Smooth muscle cell (in vitro differentiated cells): Measurements from ENCODE around the gene ABLIM1. TPM values are rescaled to one million over a fixed set of nuclear protein-coding genes. Genes with fewer than 3 reads are reported as not detected.
A peak's percentile ranks its signal among the peaks of the same experiment; 100 is the strongest.

ENCODE experiments used
- DNase-seq: peaks from one replicate; lab custom pipeline; 2025; ENCODE audit not compliant: unreplicated experiment; lab: John Stamatoyannopoulos, UW
- H2AFZ ChIP-seq: fragments of 200-600 bp; sonication (generic); 2 replicates; pipeline ENCODE4 v1.6.0; 2016; ENCODE audit warnings: antibody characterized with exemption, low read depth, mild to moderate bottlenecking
- H3F3A ChIP-seq: fragments of 200-600 bp; sonication (generic); 2 replicates; pipeline ENCODE4 v1.6.0; 2017; ENCODE audit warnings: antibody characterized with exemption, low read depth
- H3K27ac ChIP-seq: fragments of 200-600 bp; sonication (generic); 2 replicates; pipeline ENCODE4 v1.5.1; 2016; ENCODE audit warnings: low read depth, mild to moderate bottlenecking
- H3K27me3 ChIP-seq: fragments of 200-600 bp; sonication (generic); 2 replicates; pipeline ENCODE4 v1.6.1; 2016; ENCODE audit warnings: low read depth, mild to moderate bottlenecking
- H3K36me3 ChIP-seq: fragments of 200-600 bp; sonication (generic); 2 replicates; pipeline ENCODE4 v1.5.1; 2016; ENCODE audit warnings: low read depth
- H3K4me1 ChIP-seq: fragments of 200-600 bp; sonication (generic); 2 replicates; pipeline ENCODE4 v1.5.1; 2016; ENCODE audit warnings: low read depth
- H3K4me2 ChIP-seq: fragments of 200-600 bp; sonication (generic); 2 replicates; pipeline ENCODE4 v1.6.0; 2016; ENCODE audit warnings: mild to moderate bottlenecking
- H3K4me3 ChIP-seq: fragments of 200-600 bp; sonication (generic); 2 replicates; pipeline ENCODE4 v1.5.1; 2016; ENCODE audit warnings: mild to moderate bottlenecking
- H3K79me2 ChIP-seq: fragments of 200-600 bp; sonication (generic); 2 replicates; pipeline ENCODE4 v1.6.0; 2016; ENCODE audit warnings: low read depth, mild to moderate bottlenecking
- H3K9ac ChIP-seq: fragments of 200-600 bp; sonication (generic); 2 replicates; pipeline ENCODE4 v1.6.0; 2016; ENCODE audit warnings: low read depth
- H3K9me3 ChIP-seq: fragments of 200-600 bp; sonication (generic); replicated peaks from 2 replicates; pipeline ENCODE4 v1.5.1; 2016; ENCODE audit warnings: low read depth
- H4K20me1 ChIP-seq: fragments of 200-600 bp; sonication (generic); 2 replicates; pipeline ENCODE4 v1.6.0; 2016; ENCODE audit warnings: low read depth
- WGBS: methylation state at CpG from one replicate; pipeline ENCODE4 v1.1.7; 2016; ENCODE audit warnings: low lambda C conversion rate; 5-methylcytosine and 5-hydroxymethylcytosine counted together
- polyA plus RNA-seq: library from polyadenylated mRNA; unstranded; fragments of >200 nt; fragmentation: Nextera tagmentation; extraction: Ambion mirVana; gene quantifications from 2 replicates; pipeline ENCODE4 v1.2.1, GENCODE V29; 2016
- total RNA-seq: library from RNA; depleted of rRNA; stranded (reverse); fragments of >200 nt; gene quantifications from 2 replicates; pipeline ENCODE4 v1.2.3, GENCODE V29; 2014
- TF ChIP-seq, protein P1 (sequence below): fragments of 200-600 bp; sonication (generic); IDR thresholded peaks from 2 replicates; pipeline ENCODE4 v1.5.1; 2017; ENCODE audit warnings: borderline replicate concordance, mild to moderate bottlenecking, antibody characterized with exemption; ENCODE audit not compliant: insufficient read depth, poor library complexity, severe bottlenecking

Gene ABLIM1
- total and polyA plus RNA-seq, 2 experiments from 2014 or later: 1.6 to 17.6 TPM

DNA sequence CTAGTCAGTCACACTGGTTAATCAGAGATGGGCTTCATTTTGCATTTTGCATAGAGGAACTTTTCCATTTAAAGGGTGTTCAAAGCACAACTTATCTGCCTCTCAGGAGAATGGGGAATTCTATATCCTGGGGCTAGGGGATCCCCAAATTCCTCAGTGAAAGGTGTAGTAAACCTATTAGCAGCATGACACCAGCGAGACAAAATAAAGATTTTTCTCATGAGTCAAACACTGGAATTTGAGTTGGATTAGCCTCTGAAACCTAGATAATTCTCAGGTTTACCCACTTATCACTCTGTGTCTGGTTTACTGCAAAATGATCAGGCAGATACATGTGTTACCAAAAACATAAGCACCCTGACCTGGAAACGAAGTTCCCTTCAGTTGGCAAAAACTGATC, 255.8 kb downstream of the ABLIM1 start:
- H3K79me2 ChIP-seq: peaks cover 21% of the 10 kb centered on the region
- H3K4me1 ChIP-seq: peaks cover 31% of the 10 kb centered on the region
- peaks cover 30% of the 10 kb centered on the region for H3F3A ChIP-seq
- peak overlapping the region; percentile 86 for H3K9ac ChIP-seq
- peaks cover 18% of the 10 kb centered on the region for H4K20me1 ChIP-seq
- no peaks in the 10 kb centered on the region for H3K9me3 ChIP-seq
- DNase-seq: no peak
- H3K36me3 ChIP-seq: no peaks in the 10 kb centered on the region
- TF ChIP-seq, protein P1, sequence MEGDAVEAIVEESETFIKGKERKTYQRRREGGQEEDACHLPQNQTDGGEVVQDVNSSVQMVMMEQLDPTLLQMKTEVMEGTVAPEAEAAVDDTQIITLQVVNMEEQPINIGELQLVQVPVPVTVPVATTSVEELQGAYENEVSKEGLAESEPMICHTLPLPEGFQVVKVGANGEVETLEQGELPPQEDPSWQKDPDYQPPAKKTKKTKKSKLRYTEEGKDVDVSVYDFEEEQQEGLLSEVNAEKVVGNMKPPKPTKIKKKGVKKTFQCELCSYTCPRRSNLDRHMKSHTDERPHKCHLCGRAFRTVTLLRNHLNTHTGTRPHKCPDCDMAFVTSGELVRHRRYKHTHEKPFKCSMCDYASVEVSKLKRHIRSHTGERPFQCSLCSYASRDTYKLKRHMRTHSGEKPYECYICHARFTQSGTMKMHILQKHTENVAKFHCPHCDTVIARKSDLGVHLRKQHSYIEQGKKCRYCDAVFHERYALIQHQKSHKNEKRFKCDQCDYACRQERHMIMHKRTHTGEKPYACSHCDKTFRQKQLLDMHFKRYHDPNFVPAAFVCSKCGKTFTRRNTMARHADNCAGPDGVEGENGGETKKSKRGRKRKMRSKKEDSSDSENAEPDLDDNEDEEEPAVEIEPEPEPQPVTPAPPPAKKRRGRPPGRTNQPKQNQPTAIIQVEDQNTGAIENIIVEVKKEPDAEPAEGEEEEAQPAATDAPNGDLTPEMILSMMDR: no peak
- no peak overlapping the region for H2AFZ ChIP-seq
- 2% methylated on average over 2 of the region's 2 CpGs for WGBS
- peak overlapping the region; percentile 93 for H3K4me2 ChIP-seq
- peak overlapping the region; percentile 83 for H3K27ac ChIP-seq
- peak overlapping the region; percentile 62 for H3K4me3 ChIP-seq
- no peaks in the 10 kb centered on the region for H3K27me3 ChIP-seq

DNA sequence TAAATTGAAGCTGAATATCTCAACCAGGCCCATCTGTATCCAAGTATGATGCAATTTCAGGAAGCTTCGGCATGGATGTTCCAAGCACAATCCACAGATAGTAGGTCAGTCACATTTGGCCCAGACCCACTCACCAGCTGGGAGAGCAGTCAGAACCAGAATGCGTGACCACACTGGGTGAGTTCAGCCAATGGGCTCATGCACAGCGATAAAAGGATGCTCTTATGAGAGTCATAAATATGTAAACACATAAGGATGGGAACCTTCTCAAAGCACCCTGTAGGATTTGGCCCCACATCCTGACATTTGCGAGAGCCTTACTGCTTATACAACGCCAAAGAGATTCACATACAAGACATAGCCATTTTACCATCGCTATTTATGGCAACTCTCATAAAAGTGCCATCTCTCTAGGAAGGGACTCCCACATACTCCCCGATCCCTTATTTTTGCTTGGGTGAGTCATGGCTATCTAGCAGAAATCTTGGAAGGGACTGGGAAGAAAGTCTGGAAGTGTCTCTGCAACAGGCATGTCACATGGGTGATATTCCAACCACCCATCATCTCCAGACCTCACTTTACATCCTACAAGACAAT, 256.8 kb downstream of the ABLIM1 start:
- Histone ChIP-seq H3K79me2 (peaks cover 26% of the 10 kb centered on the region), H3K4me1 (peaks cover 31% of the 10 kb centered on the region), H3K9ac (peak overlapping the region; percentile 86), H3K9me3 (no peaks in the 10 kb centered on the region), H3K27me3 (no peaks in the 10 kb centered on the region), H3F3A (peaks cover 30% of the 10 kb centered on the region), H3K27ac (peak overlapping the region; percentile 83), H3K4me3 (peak overlapping the region; percentile 62), H4K20me1 (peaks cover 26% of the 10 kb centered on the region), H2AFZ (no peak overlapping the region), H3K4me2 (peak overlapping the region; percentile 93), H3K36me3 (no peaks in the 10 kb centered on the region)
- TF ChIP-seq, protein P1: no peak
- DNase-seq: no peak
- WGBS: 27% methylated on average over 7 of the region's 7 CpGs

DNA sequence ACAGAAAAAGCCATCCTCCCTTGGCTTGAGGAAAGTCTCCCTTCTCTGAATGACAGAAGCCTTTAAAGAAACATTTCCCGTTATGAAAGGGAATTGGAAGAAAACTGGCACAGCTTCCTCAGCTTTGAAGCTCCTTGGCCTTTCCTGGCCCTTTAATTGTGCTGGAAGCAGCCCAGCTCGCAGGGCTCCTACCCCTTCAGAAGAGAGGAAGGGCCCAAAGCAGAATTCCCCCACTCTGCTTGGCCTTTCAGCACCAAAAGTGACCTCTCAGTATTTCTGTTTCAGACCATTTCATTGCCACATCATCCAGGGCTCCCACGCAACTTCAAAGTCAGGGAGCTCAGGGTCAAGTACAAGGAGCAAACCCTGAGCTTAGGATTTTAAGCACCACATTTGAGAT, 258.0 kb downstream of the ABLIM1 start:
- Histone ChIP-seq H3F3A (peaks cover 30% of the 10 kb centered on the region), H3K36me3 (no peaks in the 10 kb centered on the region), H3K27ac (peak overlapping the region; percentile 83), H3K9ac (no peak overlapping the region), H3K4me1 (peaks cover 31% of the 10 kb centered on the region), H3K4me2 (peak overlapping the region; percentile 93), H2AFZ (no peak overlapping the region), H4K20me1 (peaks cover 35% of the 10 kb centered on the region), H3K27me3 (no peaks in the 10 kb centered on the region), H3K79me2 (peaks cover 38% of the 10 kb centered on the region), H3K4me3 (no peak overlapping the region), H3K9me3 (no peaks in the 10 kb centered on the region)
- DNase-seq: no peak
- TF ChIP-seq, protein P1: no peak
- 23% methylated on average over 3 of the region's 3 CpGs for WGBS

GRCh38 chr10:114399576-114399975, 258.5 kb downstream of the ABLIM1 start:
- H3K79me2 ChIP-seq: peaks cover 43% of the 10 kb centered on the region
- TF ChIP-seq, protein P1: no peak
- no peaks in the 10 kb centered on the region for H3K9me3 ChIP-seq
- H3K27ac ChIP-seq: peak overlapping the region; percentile 83
- no peak overlapping the region for H3K4me3 ChIP-seq
- DNase-seq: no peak
- H3K9ac ChIP-seq: no peak overlapping the region
- WGBS: 48% methylated on average over 6 of the region's 6 CpGs
- H3K27me3 ChIP-seq: no peaks in the 10 kb centered on the region
- peaks cover 40% of the 10 kb centered on the region for H4K20me1 ChIP-seq
- H2AFZ ChIP-seq: no peak overlapping the region
- H3K4me1 ChIP-seq: peaks cover 31% of the 10 kb centered on the region
- no peaks in the 10 kb centered on the region for H3K36me3 ChIP-seq
- peaks cover 30% of the 10 kb centered on the region for H3F3A ChIP-seq
- peak overlapping the region; percentile 93 for H3K4me2 ChIP-seq
